Measurements from ENCODE around the gene CHD6.

The CHD6 gene

DNA sequence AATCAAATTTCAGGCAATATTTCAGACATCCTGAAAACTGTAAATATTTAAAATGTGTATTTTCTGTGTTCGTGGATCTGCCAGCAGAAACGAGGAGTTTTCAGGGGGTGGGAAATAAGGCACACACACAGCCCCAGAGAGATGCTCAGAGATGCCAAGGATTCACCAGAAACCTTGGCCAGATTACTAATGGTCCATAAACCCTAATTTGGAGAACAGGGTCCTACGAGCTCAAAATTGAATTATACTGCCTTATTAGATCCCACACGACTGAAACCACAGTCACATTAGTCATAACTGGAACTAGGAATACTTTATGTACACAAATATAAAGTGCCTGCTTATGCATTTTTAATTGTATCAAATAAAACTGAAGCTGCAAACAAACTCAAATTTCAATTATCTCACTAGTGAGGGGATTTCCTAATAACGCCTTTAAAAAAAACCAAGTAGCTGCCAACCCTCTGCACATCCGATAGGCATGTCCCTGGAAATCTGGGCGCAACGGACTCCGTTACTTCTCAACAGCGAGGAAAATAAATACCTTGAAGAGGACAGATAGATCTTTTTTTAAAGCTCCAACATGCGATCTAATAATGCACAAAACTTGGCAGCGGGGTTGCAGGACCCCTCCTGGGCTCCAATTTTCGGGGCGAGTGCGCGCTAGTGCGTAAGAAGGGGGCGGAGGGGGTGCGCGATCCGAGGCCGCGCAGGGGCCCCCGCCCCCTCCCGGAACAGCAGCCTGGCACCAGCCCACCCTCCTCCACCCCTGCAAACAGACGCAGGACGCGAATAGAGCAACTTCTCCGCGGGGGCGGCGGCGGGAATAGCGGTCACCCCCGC lies 897 bp downstream of the CHD6 start:
- TF ChIP-seq ZNF70 (CRISPR knock-in tag; IDR thresholded peaks at IDR 0.05), result peak; percentile 91
- TF ChIP-seq, protein P1, sequence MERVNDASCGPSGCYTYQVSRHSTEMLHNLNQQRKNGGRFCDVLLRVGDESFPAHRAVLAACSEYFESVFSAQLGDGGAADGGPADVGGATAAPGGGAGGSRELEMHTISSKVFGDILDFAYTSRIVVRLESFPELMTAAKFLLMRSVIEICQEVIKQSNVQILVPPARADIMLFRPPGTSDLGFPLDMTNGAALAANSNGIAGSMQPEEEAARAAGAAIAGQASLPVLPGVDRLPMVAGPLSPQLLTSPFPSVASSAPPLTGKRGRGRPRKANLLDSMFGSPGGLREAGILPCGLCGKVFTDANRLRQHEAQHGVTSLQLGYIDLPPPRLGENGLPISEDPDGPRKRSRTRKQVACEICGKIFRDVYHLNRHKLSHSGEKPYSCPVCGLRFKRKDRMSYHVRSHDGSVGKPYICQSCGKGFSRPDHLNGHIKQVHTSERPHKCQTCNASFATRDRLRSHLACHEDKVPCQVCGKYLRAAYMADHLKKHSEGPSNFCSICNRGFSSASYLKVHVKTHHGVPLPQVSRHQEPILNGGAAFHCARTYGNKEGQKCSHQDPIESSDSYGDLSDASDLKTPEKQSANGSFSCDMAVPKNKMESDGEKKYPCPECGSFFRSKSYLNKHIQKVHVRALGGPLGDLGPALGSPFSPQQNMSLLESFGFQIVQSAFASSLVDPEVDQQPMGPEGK (CRISPR knock-in tag; IDR thresholded peaks at IDR 0.05; ENCODE audit: borderline replicate concordance), result peak; percentile 72; the same call in 1 of the 2 replicates
- TF ChIP-seq, protein P2, sequence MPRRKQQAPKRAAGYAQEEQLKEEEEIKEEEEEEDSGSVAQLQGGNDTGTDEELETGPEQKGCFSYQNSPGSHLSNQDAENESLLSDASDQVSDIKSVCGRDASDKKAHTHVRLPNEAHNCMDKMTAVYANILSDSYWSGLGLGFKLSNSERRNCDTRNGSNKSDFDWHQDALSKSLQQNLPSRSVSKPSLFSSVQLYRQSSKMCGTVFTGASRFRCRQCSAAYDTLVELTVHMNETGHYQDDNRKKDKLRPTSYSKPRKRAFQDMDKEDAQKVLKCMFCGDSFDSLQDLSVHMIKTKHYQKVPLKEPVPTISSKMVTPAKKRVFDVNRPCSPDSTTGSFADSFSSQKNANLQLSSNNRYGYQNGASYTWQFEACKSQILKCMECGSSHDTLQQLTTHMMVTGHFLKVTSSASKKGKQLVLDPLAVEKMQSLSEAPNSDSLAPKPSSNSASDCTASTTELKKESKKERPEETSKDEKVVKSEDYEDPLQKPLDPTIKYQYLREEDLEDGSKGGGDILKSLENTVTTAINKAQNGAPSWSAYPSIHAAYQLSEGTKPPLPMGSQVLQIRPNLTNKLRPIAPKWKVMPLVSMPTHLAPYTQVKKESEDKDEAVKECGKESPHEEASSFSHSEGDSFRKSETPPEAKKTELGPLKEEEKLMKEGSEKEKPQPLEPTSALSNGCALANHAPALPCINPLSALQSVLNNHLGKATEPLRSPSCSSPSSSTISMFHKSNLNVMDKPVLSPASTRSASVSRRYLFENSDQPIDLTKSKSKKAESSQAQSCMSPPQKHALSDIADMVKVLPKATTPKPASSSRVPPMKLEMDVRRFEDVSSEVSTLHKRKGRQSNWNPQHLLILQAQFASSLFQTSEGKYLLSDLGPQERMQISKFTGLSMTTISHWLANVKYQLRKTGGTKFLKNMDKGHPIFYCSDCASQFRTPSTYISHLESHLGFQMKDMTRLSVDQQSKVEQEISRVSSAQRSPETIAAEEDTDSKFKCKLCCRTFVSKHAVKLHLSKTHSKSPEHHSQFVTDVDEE (CRISPR knock-in tag; IDR thresholded peaks at IDR 0.05), result no peak
- ATAC-seq, result no peak

DNA sequence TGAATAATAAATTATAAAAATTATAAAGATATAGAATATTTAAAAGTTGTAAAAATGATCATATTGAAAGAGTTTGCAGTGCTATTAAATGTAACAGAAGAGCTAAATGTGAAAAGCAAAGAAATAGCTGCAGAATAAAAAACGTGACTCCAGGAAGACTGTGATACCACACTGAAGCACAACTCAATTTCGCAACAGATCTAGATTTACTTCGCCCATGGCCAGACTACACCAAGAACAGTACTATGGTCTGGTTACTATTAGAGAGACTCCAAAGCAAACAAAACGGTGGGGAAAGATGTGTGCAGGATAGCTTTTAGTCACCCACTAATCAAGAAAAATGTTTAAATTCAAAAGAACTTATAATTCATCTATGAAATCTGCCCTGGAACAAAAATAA lies 1.9 kb downstream of the CHD6 start:
- TF ChIP-seq, protein P2 (CRISPR knock-in tag; IDR thresholded peaks at IDR 0.05), result no peak
- TF ChIP-seq ESRRG (CRISPR knock-in tag; IDR thresholded peaks at IDR 0.05) (no peak), ZC3H10 (CRISPR knock-in tag; IDR thresholded peaks at IDR 0.05) (no peak)
- no peak for ATAC-seq

DNA sequence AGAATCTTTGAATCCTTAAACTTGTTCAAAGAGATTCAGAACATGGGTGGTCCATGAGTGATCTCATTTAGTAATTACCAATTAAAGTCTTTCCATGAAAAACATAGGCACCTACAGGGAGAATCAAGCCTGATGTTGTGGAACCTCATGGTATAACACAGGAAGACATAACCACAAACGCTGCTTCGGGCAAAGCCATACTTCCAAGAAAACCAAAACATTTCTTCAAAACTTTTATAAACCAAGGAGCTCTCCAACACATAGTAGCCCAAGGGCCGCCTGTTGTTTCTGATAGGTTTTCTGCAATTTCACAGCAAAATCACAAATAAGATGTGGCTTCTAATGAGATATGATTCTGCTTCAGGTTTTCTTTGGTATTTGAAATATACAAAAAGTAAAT lies 2.5 kb downstream of the CHD6 start:
- no peak for ATAC-seq
- TF ChIP-seq TOX (CRISPR knock-in tag; IDR thresholded peaks at IDR 0.05; ENCODE audit: borderline replicate concordance) (no peak), ZNF8 (CRISPR knock-in tag; IDR thresholded peaks at IDR 0.05) (no peak), OSR1 (CRISPR knock-in tag; IDR thresholded peaks at IDR 0.05) (no peak), ZFP3 (CRISPR knock-in tag; IDR thresholded peaks at IDR 0.05) (no peak), ZNF70 (CRISPR knock-in tag; IDR thresholded peaks at IDR 0.05) (no peak), TCF4 (CRISPR knock-in tag; IDR thresholded peaks at IDR 0.05; ENCODE audit: borderline replicate concordance) (no peak), RARB (CRISPR knock-in tag; IDR thresholded peaks at IDR 0.05) (no peak)
- TF ChIP-seq, protein P2 (CRISPR knock-in tag; IDR thresholded peaks at IDR 0.05), result no peak
- TF ChIP-seq, protein P3, sequence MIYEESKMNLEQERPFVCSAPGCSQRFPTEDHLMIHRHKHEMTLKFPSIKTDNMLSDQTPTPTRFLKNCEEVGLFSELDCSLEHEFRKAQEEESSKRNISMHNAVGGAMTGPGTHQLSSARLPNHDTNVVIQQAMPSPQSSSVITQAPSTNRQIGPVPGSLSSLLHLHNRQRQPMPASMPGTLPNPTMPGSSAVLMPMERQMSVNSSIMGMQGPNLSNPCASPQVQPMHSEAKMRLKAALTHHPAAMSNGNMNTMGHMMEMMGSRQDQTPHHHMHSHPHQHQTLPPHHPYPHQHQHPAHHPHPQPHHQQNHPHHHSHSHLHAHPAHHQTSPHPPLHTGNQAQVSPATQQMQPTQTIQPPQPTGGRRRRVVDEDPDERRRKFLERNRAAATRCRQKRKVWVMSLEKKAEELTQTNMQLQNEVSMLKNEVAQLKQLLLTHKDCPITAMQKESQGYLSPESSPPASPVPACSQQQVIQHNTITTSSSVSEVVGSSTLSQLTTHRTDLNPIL (CRISPR knock-in tag; IDR thresholded peaks at IDR 0.05; ENCODE audit: low read depth), result no peak

DNA sequence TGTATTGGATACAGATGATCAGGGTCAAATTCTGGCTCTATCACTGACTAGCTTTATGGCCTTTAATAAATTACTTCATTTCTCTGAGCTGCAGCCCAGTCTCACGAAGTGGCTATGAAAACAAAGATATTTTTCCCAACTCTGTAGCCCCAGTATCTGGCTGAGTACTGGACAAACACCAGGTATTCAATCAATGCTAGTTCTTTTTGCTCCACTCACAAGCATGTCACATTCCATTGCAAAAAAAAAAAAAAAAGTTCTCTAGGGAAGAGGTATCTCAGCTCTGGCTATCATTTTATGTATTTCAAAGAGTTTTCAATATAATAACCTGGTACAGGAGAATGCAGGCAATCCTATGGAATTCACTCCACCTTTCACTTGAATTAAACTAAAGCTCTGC lies 3.1 kb downstream of the CHD6 start:
- ATAC-seq, result no peak
- TF ChIP-seq, protein P1 (CRISPR knock-in tag; IDR thresholded peaks at IDR 0.05; ENCODE audit: borderline replicate concordance), result no peak
- no peak for TF ChIP-seq ARNTL (CRISPR knock-in tag; IDR thresholded peaks at IDR 0.05; ENCODE audit: borderline replicate concordance, low read depth)
- TF ChIP-seq ZFP30 (CRISPR knock-in tag; IDR thresholded peaks at IDR 0.05), result no peak
- no peak for TF ChIP-seq TCF4 (CRISPR knock-in tag; IDR thresholded peaks at IDR 0.05; ENCODE audit: borderline replicate concordance)
- TF ChIP-seq ESRRG (CRISPR knock-in tag; IDR thresholded peaks at IDR 0.05), result no peak
- no peak for TF ChIP-seq GLIS3 (CRISPR knock-in tag; IDR thresholded peaks at IDR 0.05)
- no peak for TF ChIP-seq ZNF565 (CRISPR knock-in tag; conservative IDR thresholded peaks at IDR 0.05; ENCODE audit: low read depth)
- TF ChIP-seq, protein P4, sequence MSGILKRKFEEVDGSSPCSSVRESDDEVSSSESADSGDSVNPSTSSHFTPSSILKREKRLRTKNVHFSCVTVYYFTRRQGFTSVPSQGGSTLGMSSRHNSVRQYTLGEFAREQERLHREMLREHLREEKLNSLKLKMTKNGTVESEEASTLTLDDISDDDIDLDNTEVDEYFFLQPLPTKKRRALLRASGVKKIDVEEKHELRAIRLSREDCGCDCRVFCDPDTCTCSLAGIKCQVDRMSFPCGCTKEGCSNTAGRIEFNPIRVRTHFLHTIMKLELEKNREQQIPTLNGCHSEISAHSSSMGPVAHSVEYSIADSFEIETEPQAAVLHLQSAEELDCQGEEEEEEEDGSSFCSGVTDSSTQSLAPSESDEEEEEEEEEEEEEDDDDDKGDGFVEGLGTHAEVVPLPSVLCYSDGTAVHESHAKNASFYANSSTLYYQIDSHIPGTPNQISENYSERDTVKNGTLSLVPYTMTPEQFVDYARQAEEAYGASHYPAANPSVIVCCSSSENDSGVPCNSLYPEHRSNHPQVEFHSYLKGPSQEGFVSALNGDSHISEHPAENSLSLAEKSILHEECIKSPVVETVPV (CRISPR knock-in tag; IDR thresholded peaks at IDR 0.05), result no peak
- TF ChIP-seq ZC3H10 (CRISPR knock-in tag; IDR thresholded peaks at IDR 0.05), result no peak
